ENCODE results near the gene NME3.

DNA sequence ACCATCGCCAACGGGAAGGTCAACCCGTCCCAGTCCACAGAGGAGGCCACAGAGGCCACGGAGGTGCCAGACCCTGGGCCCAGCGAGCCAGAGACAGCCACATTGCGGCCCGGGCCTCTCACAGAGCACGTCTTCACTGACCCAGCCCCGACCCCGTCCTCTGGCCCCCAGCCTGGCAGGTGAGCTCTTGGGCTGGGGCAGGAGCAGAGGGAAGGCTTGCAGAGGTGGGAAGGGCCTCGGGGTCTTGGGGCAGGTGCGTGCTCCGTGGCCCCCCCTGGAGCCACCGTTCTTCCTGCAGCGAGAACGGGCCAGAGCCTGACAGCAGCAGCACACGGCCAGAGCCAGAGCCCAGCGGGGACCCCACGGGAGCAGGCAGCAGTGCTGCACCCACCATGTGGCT is 5.1 kb downstream of the NME3 start:
- TF ChIP-seq, protein P1, sequence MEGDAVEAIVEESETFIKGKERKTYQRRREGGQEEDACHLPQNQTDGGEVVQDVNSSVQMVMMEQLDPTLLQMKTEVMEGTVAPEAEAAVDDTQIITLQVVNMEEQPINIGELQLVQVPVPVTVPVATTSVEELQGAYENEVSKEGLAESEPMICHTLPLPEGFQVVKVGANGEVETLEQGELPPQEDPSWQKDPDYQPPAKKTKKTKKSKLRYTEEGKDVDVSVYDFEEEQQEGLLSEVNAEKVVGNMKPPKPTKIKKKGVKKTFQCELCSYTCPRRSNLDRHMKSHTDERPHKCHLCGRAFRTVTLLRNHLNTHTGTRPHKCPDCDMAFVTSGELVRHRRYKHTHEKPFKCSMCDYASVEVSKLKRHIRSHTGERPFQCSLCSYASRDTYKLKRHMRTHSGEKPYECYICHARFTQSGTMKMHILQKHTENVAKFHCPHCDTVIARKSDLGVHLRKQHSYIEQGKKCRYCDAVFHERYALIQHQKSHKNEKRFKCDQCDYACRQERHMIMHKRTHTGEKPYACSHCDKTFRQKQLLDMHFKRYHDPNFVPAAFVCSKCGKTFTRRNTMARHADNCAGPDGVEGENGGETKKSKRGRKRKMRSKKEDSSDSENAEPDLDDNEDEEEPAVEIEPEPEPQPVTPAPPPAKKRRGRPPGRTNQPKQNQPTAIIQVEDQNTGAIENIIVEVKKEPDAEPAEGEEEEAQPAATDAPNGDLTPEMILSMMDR (IDR thresholded peaks at IDR 0.05): no peak
- no peak for TF ChIP-seq POLR2A (IDR thresholded peaks at IDR 0.05)
